ENCODE results near the gene FOXP4.
A peak's percentile ranks its signal among the peaks of the same experiment; 100 is the strongest.

FOXP4 gene

GRCh38 chr6:41572613-41573012 is 26.4 kb downstream of the FOXP4 start:
- Mint-ChIP-seq H3K27ac (no peak overlapping the region), H3K36me3 (ENCODE audit: low read depth) (peaks cover 20% of the 10 kb centered on the region), H3K4me1 (ENCODE audit: low read depth) (peaks cover 37% of the 10 kb centered on the region), H3K4me3 (no peak overlapping the region), H3K27me3 (peaks cover 2% of the 10 kb centered on the region), H3K9me3 (no peaks in the 10 kb centered on the region)
- intact Hi-C loops (cut with micrococcal nuclease): no loop called here

- Mint-ChIP-seq H3K9me3 (no peaks in the 10 kb centered on the region), H3K27me3 (peaks cover 2% of the 10 kb centered on the region), H3K4me3 (no peak overlapping the region), H3K36me3 (ENCODE audit: low read depth) (peaks cover 20% of the 10 kb centered on the region), H3K27ac (no peak overlapping the region), H3K4me1 (ENCODE audit: low read depth) (peaks cover 43% of the 10 kb centered on the region)
- intact Hi-C loops (cut with micrococcal nuclease): no loop called here
These were observed 27.1 kb downstream of the FOXP4 start for GRCh38 chr6:41573276-41573675.

GRCh38 chr6:41573985-41574384 is 27.8 kb downstream of the FOXP4 start:
- peaks cover 2% of the 10 kb centered on the region for H3K27me3 Mint-ChIP-seq
- peaks cover 13% of the 10 kb centered on the region for H3K36me3 Mint-ChIP-seq (ENCODE audit: low read depth)

DNA sequence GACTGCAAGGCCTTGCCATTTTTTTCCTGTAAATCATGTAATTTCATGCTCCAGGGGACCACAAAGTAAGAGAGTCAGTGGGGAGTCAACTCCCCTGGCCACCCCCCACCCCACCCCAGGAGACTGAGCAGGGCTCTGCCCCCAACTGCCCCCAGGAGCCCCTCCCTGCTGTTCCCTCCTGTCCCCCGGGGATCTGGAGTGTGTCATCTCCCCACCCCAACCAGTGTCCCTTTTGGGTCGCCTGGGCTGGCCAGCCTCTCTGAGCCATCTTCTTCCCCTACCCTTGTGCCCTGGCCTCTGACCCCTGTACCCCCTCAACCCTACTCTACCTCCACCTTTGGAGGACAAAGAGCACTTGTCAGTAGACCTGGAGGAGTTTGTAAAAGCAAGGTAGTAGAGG is 29.4 kb downstream of the FOXP4 start:
- intact Hi-C loops (cut with micrococcal nuclease): no loop called here
- no peaks in the 10 kb centered on the region for H3K36me3 Mint-ChIP-seq (ENCODE audit: low read depth)

More at GRCh38 chr6:41573985-41574384, 27.8 kb downstream of the FOXP4 start:
- Mint-ChIP-seq H3K4me3 (no peak overlapping the region), H3K27ac (no peak overlapping the region), H3K4me1 (ENCODE audit: low read depth) (peaks cover 50% of the 10 kb centered on the region), H3K9me3 (no peaks in the 10 kb centered on the region)
- intact Hi-C loops (cut with micrococcal nuclease): no loop called here

DNA sequence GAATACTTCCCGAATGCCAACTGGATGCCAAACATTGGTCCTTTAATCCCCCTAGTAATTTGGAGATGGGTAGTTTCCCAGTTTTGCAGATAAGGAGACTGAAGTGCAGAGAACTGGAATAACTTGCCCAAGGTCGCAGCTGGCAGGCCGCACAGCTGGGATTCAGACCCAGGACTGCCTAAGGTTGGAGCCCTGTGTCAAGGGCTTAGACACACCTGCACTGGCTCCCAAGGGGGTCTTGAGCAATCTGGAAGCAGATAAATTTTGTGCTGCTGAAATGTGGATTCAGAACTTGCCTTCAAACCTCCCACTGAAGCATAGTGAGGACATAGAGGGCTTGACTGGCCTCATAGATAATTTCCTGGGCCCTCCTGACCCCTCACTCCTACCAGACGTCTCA is 30.5 kb downstream of the FOXP4 start:
- intact Hi-C loops (cut with micrococcal nuclease): no loop called here
- Mint-ChIP-seq H3K27ac (no peak overlapping the region), H3K27me3 (peaks cover 2% of the 10 kb centered on the region), H3K4me3 (no peak overlapping the region), H3K4me1 (ENCODE audit: low read depth) (peaks cover 51% of the 10 kb centered on the region), H3K9me3 (no peaks in the 10 kb centered on the region), H3K36me3 (ENCODE audit: low read depth) (no peaks in the 10 kb centered on the region)

More for the DNA sequence above, 29.4 kb downstream of the FOXP4 start:
- Mint-ChIP-seq H3K27ac (no peak overlapping the region), H3K4me3 (no peak overlapping the region), H3K27me3 (peaks cover 2% of the 10 kb centered on the region), H3K9me3 (no peaks in the 10 kb centered on the region), H3K4me1 (ENCODE audit: low read depth) (peaks cover 56% of the 10 kb centered on the region)

- no peaks in the 10 kb centered on the region for H3K36me3 Mint-ChIP-seq (ENCODE audit: low read depth)
- peak overlapping the region; percentile 14 for H3K27ac Mint-ChIP-seq
- intact Hi-C loops (cut with micrococcal nuclease): no loop called here
- H3K4me3 Mint-ChIP-seq: no peak overlapping the region
- peaks cover 44% of the 10 kb centered on the region for H3K4me1 Mint-ChIP-seq (ENCODE audit: low read depth)
- H3K27me3 Mint-ChIP-seq: peaks cover 2% of the 10 kb centered on the region
- H3K9me3 Mint-ChIP-seq: no peaks in the 10 kb centered on the region
These were observed 31.4 kb downstream of the FOXP4 start for GRCh38 chr6:41577356-41578216.

GRCh38 chr6:41578217-41579087 is 32.3 kb downstream of the FOXP4 start:
- Mint-ChIP-seq H3K4me3 (no peak overlapping the region), H3K4me1 (ENCODE audit: low read depth) (peaks cover 36% of the 10 kb centered on the region), H3K27ac (peak overlapping the region; percentile 14), H3K9me3 (no peaks in the 10 kb centered on the region), H3K36me3 (ENCODE audit: low read depth) (no peaks in the 10 kb centered on the region), H3K27me3 (peaks cover 2% of the 10 kb centered on the region)
- intact Hi-C loops (cut with micrococcal nuclease): no loop called here

DNA sequence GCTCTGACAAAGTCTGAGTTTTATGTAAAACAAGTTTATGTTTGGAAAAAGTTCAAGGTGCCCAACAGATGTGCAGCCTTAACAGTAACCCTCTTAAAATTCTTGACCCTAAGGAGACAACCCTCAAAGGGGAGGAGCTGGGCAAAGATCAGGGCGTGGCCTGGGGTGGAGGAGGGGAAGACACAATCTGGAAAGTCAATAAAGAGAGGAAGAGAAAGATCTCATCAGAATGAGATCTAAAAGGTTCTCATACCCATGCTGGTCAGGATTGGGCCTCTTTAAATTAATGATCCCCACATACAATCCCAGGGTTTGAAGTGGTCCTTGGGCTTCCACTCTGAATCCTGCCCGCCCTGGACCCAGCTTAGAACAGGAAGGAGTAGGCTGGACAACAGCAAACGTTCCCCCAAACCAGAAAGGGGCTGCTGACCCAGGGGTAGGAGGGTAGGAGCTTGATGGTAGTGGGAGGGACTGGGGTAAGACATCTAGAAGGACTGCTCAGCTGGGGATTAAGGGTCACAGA is 33.0 kb downstream of the FOXP4 start:
- intact Hi-C loops (cut with micrococcal nuclease): no loop called here
- Mint-ChIP-seq H3K27ac (no peak overlapping the region), H3K4me1 (ENCODE audit: low read depth) (peaks cover 29% of the 10 kb centered on the region), H3K4me3 (no peak overlapping the region), H3K9me3 (no peaks in the 10 kb centered on the region), H3K36me3 (ENCODE audit: low read depth) (no peaks in the 10 kb centered on the region), H3K27me3 (peaks cover 2% of the 10 kb centered on the region)

DNA sequence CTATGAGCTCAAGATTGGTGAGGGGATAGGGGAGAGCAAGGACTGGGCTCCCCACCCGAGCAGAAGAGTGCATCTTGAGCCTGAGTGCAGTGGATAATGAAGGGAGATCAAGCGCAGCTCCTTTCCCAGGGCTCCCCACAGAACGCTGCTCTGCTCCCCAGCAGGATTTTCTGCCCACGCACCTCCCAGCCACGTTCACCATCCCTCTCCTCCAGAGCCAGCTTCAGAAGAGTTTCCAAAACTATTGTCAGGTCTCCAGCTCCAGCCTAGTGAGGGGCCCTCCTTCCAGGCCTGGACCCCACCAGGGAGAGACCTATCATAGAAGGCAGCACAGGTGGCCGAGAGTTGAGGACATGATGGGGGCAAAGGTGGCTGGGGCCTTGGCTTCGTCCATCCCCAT is 34.5 kb downstream of the FOXP4 start:
- intact Hi-C loops (cut with micrococcal nuclease): no loop called here
- H3K27ac Mint-ChIP-seq: no peak overlapping the region
- H3K9me3 Mint-ChIP-seq: no peaks in the 10 kb centered on the region
- H3K27me3 Mint-ChIP-seq: peaks cover 1% of the 10 kb centered on the region
- peaks cover 13% of the 10 kb centered on the region for H3K36me3 Mint-ChIP-seq (ENCODE audit: low read depth)
- no peak overlapping the region for H3K4me3 Mint-ChIP-seq
- peaks cover 29% of the 10 kb centered on the region for H3K4me1 Mint-ChIP-seq (ENCODE audit: low read depth)

DNA sequence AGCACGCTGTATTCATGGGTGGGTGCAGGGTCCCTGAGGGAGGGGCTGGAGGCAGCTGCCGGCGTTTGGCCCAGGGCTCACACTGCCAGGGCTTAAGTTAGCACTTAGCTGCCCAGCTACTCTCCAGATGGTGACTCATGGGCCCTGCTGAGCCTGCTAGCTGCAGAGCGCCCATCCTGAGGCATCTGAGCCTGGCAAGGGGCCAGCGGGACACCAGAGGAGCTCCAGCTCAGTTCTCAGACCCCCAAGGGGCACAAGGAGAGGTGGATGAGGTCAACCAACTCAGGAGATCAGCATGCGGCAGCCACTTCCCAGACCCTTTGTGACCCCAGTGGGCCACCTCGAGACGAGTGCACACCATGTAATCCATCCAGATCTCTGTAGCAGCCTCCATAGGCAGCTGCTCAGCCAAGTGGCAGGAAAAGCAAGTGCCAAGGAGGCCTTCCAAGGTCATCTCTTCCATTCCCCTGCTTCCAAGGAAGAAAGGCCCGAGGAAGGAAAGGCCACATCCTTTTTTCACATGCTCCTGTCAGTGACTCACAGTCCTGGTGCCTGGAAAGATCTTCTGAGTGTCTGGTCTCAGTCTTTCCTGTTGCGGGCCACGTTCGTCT is 35.3 kb downstream of the FOXP4 start:
- Mint-ChIP-seq H3K27me3 (no peaks in the 10 kb centered on the region), H3K4me3 (no peak overlapping the region), H3K9me3 (no peaks in the 10 kb centered on the region), H3K36me3 (ENCODE audit: low read depth) (peaks cover 21% of the 10 kb centered on the region), H3K4me1 (ENCODE audit: low read depth) (peaks cover 29% of the 10 kb centered on the region), H3K27ac (no peak overlapping the region)
- intact Hi-C loops (cut with micrococcal nuclease): no loop called here

- H3K9me3 Mint-ChIP-seq: no peaks in the 10 kb centered on the region
- intact Hi-C loops (cut with micrococcal nuclease): no loop called here
These were observed 36.4 kb downstream of the FOXP4 start for GRCh38 chr6:41582540-41582939.

GRCh38 chr6:41583565-41583964 is 37.4 kb downstream of the FOXP4 start:
- peaks cover 17% of the 10 kb centered on the region for H3K4me1 Mint-ChIP-seq (ENCODE audit: low read depth)
- intact Hi-C loops (cut with micrococcal nuclease): no loop called here

More at GRCh38 chr6:41582540-41582939, 36.4 kb downstream of the FOXP4 start:
- Mint-ChIP-seq H3K27ac (no peak overlapping the region), H3K4me3 (no peak overlapping the region), H3K36me3 (ENCODE audit: low read depth) (peaks cover 26% of the 10 kb centered on the region), H3K27me3 (no peaks in the 10 kb centered on the region), H3K4me1 (ENCODE audit: low read depth) (peaks cover 28% of the 10 kb centered on the region)

GRCh38 chr6:41584205-41584604 is 38.0 kb downstream of the FOXP4 start:
- Mint-ChIP-seq H3K27me3 (no peaks in the 10 kb centered on the region), H3K27ac (no peak overlapping the region), H3K36me3 (ENCODE audit: low read depth) (peaks cover 37% of the 10 kb centered on the region), H3K4me1 (ENCODE audit: low read depth) (peaks cover 11% of the 10 kb centered on the region), H3K4me3 (no peak overlapping the region), H3K9me3 (no peaks in the 10 kb centered on the region)
- intact Hi-C loops (cut with micrococcal nuclease): no loop called here

More at GRCh38 chr6:41583565-41583964, 37.4 kb downstream of the FOXP4 start:
- Mint-ChIP-seq H3K36me3 (ENCODE audit: low read depth) (peaks cover 34% of the 10 kb centered on the region), H3K4me3 (no peak overlapping the region), H3K9me3 (no peaks in the 10 kb centered on the region), H3K27me3 (no peaks in the 10 kb centered on the region), H3K27ac (no peak overlapping the region)
